Subcutaneous abdominal adipose tissue (tissue), 5 donors: ENCODE measurements around the gene CD8B.
A peak's percentile ranks its signal among the peaks of the same experiment; 100 is the strongest.

Experiments
- H3K27ac ChIP-seq: one replicate; pipeline ENCODE4 v1.7.0; 2013; ENCODE audit warnings: low read depth, mild to moderate bottlenecking, inconsistent platforms, low read length, moderate library complexity
- H3K27me3 ChIP-seq, 5 donors: one replicate each; pipeline ENCODE4 v1.7.0; 2013; ENCODE audit warnings: low read length in 5 of 5, inconsistent platforms in 1 of 5; ENCODE audit not compliant: control insufficient read depth in 5 of 5, insufficient read depth in 4 of 5
- H3K36me3 ChIP-seq, 5 donors: one replicate each; pipeline ENCODE4 v1.7.0; 2013; ENCODE audit warnings: low read length in 5 of 5; ENCODE audit not compliant: control insufficient read depth in 5 of 5, insufficient read depth in 5 of 5
- H3K4me1 ChIP-seq, 5 donors: one replicate each; pipeline ENCODE4 v1.7.0; 2013; ENCODE audit warnings: low read length in 5 of 5, mild to moderate bottlenecking in 3 of 5, moderate library complexity in 1 of 5; ENCODE audit not compliant: control insufficient read depth in 5 of 5, insufficient read depth in 5 of 5
- H3K4me3 ChIP-seq, 5 donors: one replicate each; pipeline ENCODE4 v1.7.0; 2013; ENCODE audit warnings: low read length in 5 of 5, low read depth in 1 of 5
- H3K9ac ChIP-seq, 5 donors: one replicate each; pipeline ENCODE4 v1.7.0; 2013; ENCODE audit warnings: low read length in 5 of 5, mild to moderate bottlenecking in 4 of 5, moderate library complexity in 3 of 5
- H3K9me3 ChIP-seq, 5 donors: one replicate each; pipeline ENCODE4 v1.7.0; 2013; ENCODE audit warnings: low read length in 5 of 5; ENCODE audit not compliant: control insufficient read depth in 5 of 5
- donor health status: healthy.
- donor health status: healthy.
- donor health status: healthy.
- donor health status: healthy.
- donor health status: healthy.

CD8B gene

DNA sequence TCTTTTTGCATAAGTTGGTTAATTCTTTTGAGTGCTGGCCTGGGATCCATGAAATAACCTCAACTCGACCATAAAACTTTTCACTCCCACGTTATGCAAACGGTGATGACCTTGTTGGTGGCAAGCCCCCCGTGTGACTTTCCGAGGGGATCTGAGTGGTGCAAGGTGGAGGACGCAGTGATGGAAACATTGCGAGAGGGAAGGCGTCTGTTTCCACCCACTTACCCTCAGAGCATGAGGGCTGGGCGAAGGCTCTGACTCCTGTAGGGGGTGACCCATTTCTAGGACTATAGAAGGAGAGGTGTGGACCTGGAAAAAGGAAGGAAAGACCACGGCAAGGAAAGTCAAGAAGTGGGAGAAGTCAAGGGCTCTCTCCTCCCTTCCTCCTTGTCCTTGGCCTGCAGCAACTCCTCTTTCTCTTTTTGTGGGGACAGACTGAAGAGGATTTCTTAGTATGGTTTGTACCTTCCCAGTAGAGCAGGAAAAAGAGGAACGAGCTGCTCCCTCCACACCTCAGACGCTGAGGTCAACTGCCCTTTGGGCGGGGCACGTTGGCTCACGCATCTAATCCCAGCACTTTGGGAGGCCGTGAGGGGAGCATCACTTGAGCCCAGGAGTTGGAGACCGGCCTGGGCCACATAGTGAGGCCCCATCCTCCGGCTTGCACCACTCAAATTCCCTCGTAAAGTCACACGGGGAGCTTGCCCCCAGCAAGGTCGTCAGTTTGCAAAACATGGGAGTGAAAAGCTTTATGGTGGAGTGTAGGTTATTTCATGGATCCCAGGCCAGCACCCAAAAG lies 55.4 kb downstream of the CD8B start:
- Histone ChIP-seq H3K9ac (no peak overlapping the region), H3K4me1 (peaks cover 0 to 26% (median 17%) of the 10 kb centered on the region in 5 donors), H3K9me3 (no peaks in the 10 kb centered on the region), H3K27ac (no peak overlapping the region), H3K27me3 (peaks cover 12 to 26% (median 16%) of the 10 kb centered on the region in 5 donors), H3K4me3 (no peak overlapping the region), H3K36me3 (no peaks in the 10 kb centered on the region)

DNA sequence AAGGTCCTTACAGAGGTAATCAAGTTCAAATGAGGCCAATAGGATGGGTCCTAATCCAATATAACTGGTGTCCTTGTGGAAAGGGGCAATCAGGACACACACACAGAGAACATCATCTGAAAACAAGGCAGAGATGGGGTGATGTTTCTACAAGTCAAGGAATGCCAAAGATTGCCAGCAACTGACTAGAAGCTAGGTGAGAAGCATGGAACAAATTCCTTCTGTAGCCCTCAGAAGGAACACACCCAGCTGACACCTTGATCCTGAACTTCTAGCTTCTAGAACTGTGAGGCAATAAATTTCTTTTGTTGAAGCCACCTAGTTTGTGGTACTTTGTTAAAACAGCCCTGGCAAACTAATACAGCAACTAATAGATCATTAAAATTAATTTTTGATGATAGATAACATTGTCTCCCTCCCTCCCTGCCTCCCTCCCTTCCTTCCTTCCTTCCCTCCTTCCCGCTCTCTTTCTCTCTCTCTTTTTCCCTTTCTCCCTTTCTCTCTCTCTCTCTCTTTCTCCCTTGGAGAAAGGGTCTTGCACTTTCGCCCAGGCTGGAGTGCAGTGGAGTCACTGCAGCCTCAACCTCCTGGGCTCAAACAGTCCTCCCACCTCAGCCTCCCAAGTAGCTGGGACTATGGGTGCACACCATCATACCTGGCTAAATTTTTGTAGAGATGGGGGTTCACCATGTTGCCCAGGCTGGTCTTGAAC lies 60.7 kb downstream of the CD8B start:
- Histone ChIP-seq H3K27me3 (no peaks in the 10 kb centered on the region), H3K36me3 (no peaks in the 10 kb centered on the region), H3K27ac (no peak overlapping the region), H3K9ac (no peak overlapping the region), H3K4me1 (no peaks in the 10 kb centered on the region), H3K9me3 (peaks cover 5 to 15% (median 14%) of the 10 kb centered on the region in 5 donors), H3K4me3 (no peak overlapping the region)

DNA sequence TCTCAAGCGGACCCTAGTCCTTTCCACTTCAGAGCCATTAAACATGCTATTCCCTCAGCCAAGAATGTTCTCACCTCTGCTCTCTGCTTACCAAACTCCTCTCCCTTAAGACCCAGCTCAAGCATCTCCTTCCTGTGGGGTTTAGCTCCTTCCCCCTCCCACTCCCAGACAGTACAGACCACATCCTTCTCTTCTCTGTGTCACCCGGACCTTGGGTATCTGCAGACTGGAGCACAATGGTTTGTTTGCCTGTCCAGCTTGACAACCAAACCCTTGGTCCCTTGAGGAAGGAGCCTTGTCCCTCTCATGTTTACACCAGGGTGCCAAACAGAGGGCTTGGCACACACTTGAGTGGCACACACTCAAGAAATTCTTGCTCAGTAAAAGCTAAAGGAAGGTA lies 66.8 kb downstream of the CD8B start:
- peaks cover 7 to 23% (median 18%) of the 10 kb centered on the region in 5 donors for H3K9me3 ChIP-seq
- H3K27ac ChIP-seq: no peak overlapping the region
- H3K9ac ChIP-seq: no peak overlapping the region
- no peak overlapping the region for H3K4me3 ChIP-seq
- no peaks in the 10 kb centered on the region for H3K36me3 ChIP-seq
- H3K4me1 ChIP-seq: peaks cover 6 to 19% (median 17%) of the 10 kb centered on the region in 5 donors
- H3K27me3 ChIP-seq: peaks cover 26 to 40% (median 38%) of the 10 kb centered on the region in 5 donors

DNA sequence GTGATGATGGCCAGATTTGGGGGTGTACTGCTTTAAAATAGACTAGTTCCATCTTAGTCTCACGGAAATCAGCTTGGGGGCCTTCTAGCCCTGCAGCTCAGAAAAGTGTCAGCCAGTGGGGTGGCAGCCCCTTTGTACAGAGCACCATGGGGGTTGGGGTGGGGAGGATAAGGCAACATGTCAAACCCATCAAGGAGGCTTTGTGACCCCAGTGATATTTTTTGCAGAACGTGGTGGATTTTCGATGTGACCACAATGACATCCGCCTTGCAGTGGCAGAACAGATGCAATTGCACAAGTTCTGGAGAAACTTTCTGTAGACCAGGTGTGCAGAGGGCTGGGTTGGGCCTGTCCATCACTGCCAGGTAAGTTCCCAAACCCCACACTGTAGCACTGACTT lies 67.9 kb downstream of the CD8B start:
- Histone ChIP-seq H3K4me3 (no peak overlapping the region), H3K36me3 (no peaks in the 10 kb centered on the region), H3K4me1 (peaks cover 6 to 28% (median 28%) of the 10 kb centered on the region in 5 donors), H3K9me3 (peaks cover 7 to 23% (median 18%) of the 10 kb centered on the region in 5 donors), H3K9ac (no peak overlapping the region), H3K27me3 (peaks cover 28 to 51% (median 48%) of the 10 kb centered on the region in 5 donors), H3K27ac (no peak overlapping the region)

DNA sequence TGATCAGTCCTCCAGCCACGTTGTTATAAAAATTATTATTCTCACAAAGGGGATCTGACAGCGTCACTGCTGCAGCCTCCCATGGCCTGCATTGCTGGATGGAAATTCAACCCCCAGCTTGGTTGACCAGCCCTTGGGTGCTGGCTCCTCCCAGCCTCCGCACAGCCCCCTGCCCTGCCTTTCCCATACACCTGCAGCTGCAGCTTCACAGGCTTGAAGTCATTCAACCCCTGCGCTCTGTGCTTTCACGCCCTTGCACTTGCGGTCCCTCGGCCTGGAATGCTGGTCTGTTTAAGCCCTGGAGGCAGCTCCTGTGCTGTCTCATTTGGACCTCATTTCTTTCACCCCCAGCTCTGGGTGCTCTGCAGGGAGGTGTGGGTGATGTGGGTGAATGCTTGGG lies 70.1 kb downstream of the CD8B start:
- H3K4me3 ChIP-seq: peak overlapping the region; percentile 10 to 41 (median 30)
- H3K4me1 ChIP-seq: peaks cover 6 to 35% (median 32%) of the 10 kb centered on the region in 5 donors
- no peak overlapping the region for H3K27ac ChIP-seq
- H3K27me3 ChIP-seq: peaks cover 28 to 58% (median 49%) of the 10 kb centered on the region in 5 donors
- H3K9ac ChIP-seq: no peak overlapping the region
- peaks cover 5 to 14% (median 9%) of the 10 kb centered on the region in 5 donors for H3K9me3 ChIP-seq
- no peaks in the 10 kb centered on the region for H3K36me3 ChIP-seq

DNA sequence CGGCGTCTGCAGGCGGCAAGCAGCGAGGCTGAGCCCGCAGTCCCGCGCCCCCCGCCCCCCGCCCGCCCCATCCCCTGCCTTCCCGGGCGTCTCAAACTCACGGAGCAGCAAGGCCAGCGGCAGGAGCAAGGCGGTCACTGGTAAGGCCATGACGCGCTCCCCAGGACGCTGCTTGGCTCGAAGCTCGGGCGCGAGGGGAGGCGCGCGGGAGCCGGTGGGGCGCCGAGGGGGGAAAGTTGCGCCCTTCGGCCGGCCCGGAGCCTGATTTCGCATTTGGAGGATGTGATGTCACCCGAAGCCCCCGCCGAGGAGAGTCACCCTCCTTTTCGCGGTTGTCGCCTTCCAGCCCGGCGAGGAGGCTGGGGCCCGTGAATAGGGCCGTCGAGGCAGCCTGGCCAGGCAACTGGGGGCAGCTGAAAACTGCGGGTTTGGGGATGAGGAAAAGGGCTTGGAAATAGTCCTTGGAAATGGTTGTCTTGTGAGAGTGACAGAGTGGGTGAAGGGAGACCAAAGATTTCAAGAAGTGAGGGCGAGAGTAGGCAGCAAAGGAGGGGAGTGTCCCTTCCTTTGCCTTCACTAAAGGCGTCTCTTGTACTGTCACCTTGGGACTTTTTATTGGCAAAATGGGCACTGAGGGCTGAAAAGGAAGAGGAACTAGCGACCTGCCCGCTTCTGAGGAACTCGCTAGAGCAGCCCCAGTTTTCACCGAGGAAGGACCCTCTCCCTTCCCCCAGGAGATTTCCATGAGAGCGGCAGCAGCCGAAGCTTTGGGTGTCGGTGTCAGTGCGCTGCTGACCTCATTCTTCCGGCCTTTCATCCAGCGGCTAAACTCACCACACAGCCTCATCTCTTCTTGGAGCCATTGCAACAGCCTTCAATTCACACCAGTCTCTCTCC lies 70.8 kb downstream of the CD8B start, which contains the start of gene CD8A:
TSS of gene CD8A (minus strand) at position 238 of the 897 bp plus-strand sequence. CDS start at position 150, 88 bp downstream.
- Histone ChIP-seq H3K4me3 (peak within 1 kb of the TSS; percentile 30 to 41 (median 33)), H3K9me3 (peaks cover 1 to 8% (median 3%) of the 10 kb centered on the region in 5 donors), H3K4me1 (peaks cover 6 to 35% (median 32%) of the 10 kb centered on the region in 5 donors), H3K27me3 (peaks cover 28 to 58% (median 49%) of the 10 kb centered on the region in 5 donors), H3K36me3 (no peaks in the 10 kb centered on the region), H3K27ac (no peak within 1 kb of the TSS), H3K9ac (peak within 1 kb of the TSS in 1 of 5 donors; percentile 23)

DNA sequence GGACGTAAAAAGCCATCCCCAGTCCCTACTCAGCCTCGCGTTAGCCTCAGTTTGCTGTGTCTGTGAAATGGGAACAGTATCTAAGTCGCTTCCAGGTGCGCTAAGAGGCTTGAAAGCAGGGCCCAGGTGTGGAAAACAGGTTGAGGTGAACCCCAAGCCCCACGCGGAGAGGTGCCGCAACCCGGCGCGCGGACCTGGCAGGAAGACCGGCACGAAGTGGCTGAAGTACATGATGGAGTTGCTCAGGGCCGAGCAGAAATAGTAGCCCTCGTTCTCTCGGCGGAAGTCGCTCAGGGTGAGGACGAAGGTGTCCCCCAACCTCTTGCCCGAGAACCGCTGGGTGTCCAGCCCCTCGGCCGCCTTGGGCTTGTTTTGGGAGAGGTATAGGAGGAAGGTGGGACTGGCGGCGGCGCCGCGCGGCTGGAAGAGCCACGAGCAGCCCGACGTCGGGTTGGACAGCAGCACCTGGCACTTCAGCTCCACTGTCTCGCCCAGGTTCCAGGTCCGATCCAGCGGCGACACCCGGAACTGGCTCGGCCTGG lies 71.5 kb downstream of the CD8B start:
- Histone ChIP-seq H3K4me1 (peaks cover 6 to 35% (median 32%) of the 10 kb centered on the region in 5 donors), H3K27ac (no peak overlapping the region), H3K9ac (peak overlapping the region in 1 of 5 donors; percentile 23), H3K9me3 (peaks cover 0 to 2% (median 0%) of the 10 kb centered on the region in 5 donors), H3K4me3 (peak overlapping the region in 4 of 5 donors; percentile 30 to 34 (median 32)), H3K27me3 (peaks cover 28 to 58% (median 49%) of the 10 kb centered on the region in 5 donors), H3K36me3 (no peaks in the 10 kb centered on the region)

DNA sequence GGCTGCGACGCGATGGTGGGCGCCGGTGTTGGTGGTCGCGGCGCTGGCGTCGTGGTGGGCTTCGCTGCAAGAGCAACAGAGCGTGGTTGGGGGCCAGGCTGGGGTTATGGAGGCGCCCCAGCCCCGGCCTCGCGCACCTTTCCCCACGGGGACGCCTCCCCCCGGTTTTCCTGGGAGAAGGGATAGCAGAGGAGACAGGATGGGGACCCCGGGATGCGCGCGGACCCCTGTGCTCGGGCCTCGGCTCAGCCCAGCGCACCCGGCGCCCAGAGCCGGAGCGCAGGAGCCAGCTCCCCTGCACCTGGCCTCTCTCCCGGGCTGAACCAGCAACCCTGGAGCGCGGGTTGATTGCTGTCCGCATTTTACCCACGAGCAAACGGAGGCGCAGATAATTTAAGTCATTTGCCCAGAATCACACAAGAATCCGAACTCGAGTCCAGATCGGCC lies 72.0 kb downstream of the CD8B start:
- Histone ChIP-seq H3K27ac (no peak overlapping the region), H3K36me3 (no peaks in the 10 kb centered on the region), H3K27me3 (peaks cover 26 to 58% (median 47%) of the 10 kb centered on the region in 5 donors), H3K4me1 (peaks cover 6 to 35% (median 32%) of the 10 kb centered on the region in 5 donors), H3K4me3 (peak overlapping the region in 2 of 5 donors; percentile 30 to 32), H3K9ac (no peak overlapping the region), H3K9me3 (no peaks in the 10 kb centered on the region)
